ENCODE data around the gene ABO.
"Not testable (repeated sequence)": the region's sequence is repeated elsewhere in the genome, so short reads cannot be mapped to it uniquely, and the experiment has no call there.

ABO gene

GRCh38 chr9:133230093-133230492 is 44.9 kb downstream of the ABO start:
- no peak for TF ChIP-seq JUND (IDR thresholded peaks at IDR 0.05; ENCODE audit: low read depth)
- no peak for DNase-seq (ENCODE audit: low read depth in 1 of 2, low spot score in 1 of 2)

GRCh38 chr9:133228474-133229193 is 46.4 kb downstream of the ABO start:
- DNase-seq (ENCODE audit: low read depth in 1 of 2, low spot score in 1 of 2); in situ Hi-C loops (cut with HindIII; ENCODE audit: low pct_unique_long_range_greater_than_20kb, low sequenced_read_pairs): not testable (repeated sequence)

More at GRCh38 chr9:133230093-133230492, 44.9 kb downstream of the ABO start:
- in situ Hi-C loops (cut with HindIII; ENCODE audit: low pct_unique_long_range_greater_than_20kb, low sequenced_read_pairs) = no loop called here

- DNase-seq (ENCODE audit: low read depth in 1 of 2, low spot score in 1 of 2); in situ Hi-C loops (cut with HindIII; ENCODE audit: low pct_unique_long_range_greater_than_20kb, low sequenced_read_pairs): not testable (repeated sequence)
Measured at GRCh38 chr9:133227996-133228395, 47.0 kb downstream of the ABO start.

GRCh38 chr9:133227242-133227860 is 47.6 kb downstream of the ABO start:
- TF ChIP-seq JUND (IDR thresholded peaks at IDR 0.05; ENCODE audit: low read depth) = no peak
- in situ Hi-C loops (cut with HindIII; ENCODE audit: low pct_unique_long_range_greater_than_20kb, low sequenced_read_pairs) = no loop called here
- no peak for DNase-seq (ENCODE audit: low read depth in 1 of 2, low spot score in 1 of 2)

- no peak for TF ChIP-seq JUND (IDR thresholded peaks at IDR 0.05; ENCODE audit: low read depth)
- in situ Hi-C loops (cut with HindIII; ENCODE audit: low pct_unique_long_range_greater_than_20kb, low sequenced_read_pairs) = no loop called here
Measured at GRCh38 chr9:133226219-133227171, 48.5 kb downstream of the ABO start.

GRCh38 chr9:133225171-133226011 is 49.6 kb downstream of the ABO start:
- in situ Hi-C loops (cut with HindIII; ENCODE audit: low pct_unique_long_range_greater_than_20kb, low sequenced_read_pairs) = no loop called here
- no peak for DNase-seq (ENCODE audit: low read depth in 1 of 2, low spot score in 1 of 2)
- no peak for TF ChIP-seq JUND (IDR thresholded peaks at IDR 0.05; ENCODE audit: low read depth)

More at GRCh38 chr9:133226219-133227171, 48.5 kb downstream of the ABO start:
- DNase-seq (ENCODE audit: low read depth in 1 of 2, low spot score in 1 of 2) = no peak

GRCh38 chr9:133224762-133225161 is 50.2 kb downstream of the ABO start:
- in situ Hi-C loops (cut with HindIII; ENCODE audit: low pct_unique_long_range_greater_than_20kb, low sequenced_read_pairs) = no loop called here
- no peak for TF ChIP-seq JUND (IDR thresholded peaks at IDR 0.05; ENCODE audit: low read depth)
- DNase-seq (ENCODE audit: low read depth in 1 of 2, low spot score in 1 of 2) = no peak

- DNase-seq (ENCODE audit: low read depth in 1 of 2, low spot score in 1 of 2); in situ Hi-C loops (cut with HindIII; ENCODE audit: low pct_unique_long_range_greater_than_20kb, low sequenced_read_pairs): not testable (repeated sequence)
Measured at GRCh38 chr9:133223159-133223756, 51.7 kb downstream of the ABO start.

- in situ Hi-C loops (cut with HindIII; ENCODE audit: low pct_unique_long_range_greater_than_20kb, low sequenced_read_pairs); DNase-seq (ENCODE audit: low read depth in 1 of 2, low spot score in 1 of 2): not testable (repeated sequence)
Measured at GRCh38 chr9:133221994-133222393, 53.0 kb downstream of the ABO start.

GRCh38 chr9:133221177-133221809 is 53.7 kb downstream of the ABO start:
- no peak for TF ChIP-seq JUND (IDR thresholded peaks at IDR 0.05; ENCODE audit: low read depth)
- in situ Hi-C loops (cut with HindIII; ENCODE audit: low pct_unique_long_range_greater_than_20kb, low sequenced_read_pairs) = no loop called here

GRCh38 chr9:133218049-133218975 is 56.7 kb downstream of the ABO start:
- in situ Hi-C loops (cut with HindIII; ENCODE audit: low pct_unique_long_range_greater_than_20kb, low sequenced_read_pairs); DNase-seq (ENCODE audit: low read depth in 1 of 2, low spot score in 1 of 2): not testable (repeated sequence)

More at GRCh38 chr9:133221177-133221809, 53.7 kb downstream of the ABO start:
- no peak for DNase-seq (ENCODE audit: low read depth in 1 of 2, low spot score in 1 of 2)

- DNase-seq (ENCODE audit: low read depth in 1 of 2, low spot score in 1 of 2); in situ Hi-C loops (cut with HindIII; ENCODE audit: low pct_unique_long_range_greater_than_20kb, low sequenced_read_pairs): not testable (repeated sequence)
Measured at GRCh38 chr9:133217333-133217988, 57.5 kb downstream of the ABO start.

- in situ Hi-C loops (cut with HindIII; ENCODE audit: low pct_unique_long_range_greater_than_20kb, low sequenced_read_pairs); DNase-seq (ENCODE audit: low read depth in 1 of 2, low spot score in 1 of 2): not testable (repeated sequence)
Measured at GRCh38 chr9:133214276-133214675, 60.7 kb downstream of the ABO start.
